ENCODE measurements around the gene DAAM2. TPM values are rescaled to one million over a fixed set of nuclear protein-coding genes. Genes with fewer than 3 reads are reported as not detected.

DAAM2 gene
- polyA plus RNA-seq, 3 donors, result not detected

DNA sequence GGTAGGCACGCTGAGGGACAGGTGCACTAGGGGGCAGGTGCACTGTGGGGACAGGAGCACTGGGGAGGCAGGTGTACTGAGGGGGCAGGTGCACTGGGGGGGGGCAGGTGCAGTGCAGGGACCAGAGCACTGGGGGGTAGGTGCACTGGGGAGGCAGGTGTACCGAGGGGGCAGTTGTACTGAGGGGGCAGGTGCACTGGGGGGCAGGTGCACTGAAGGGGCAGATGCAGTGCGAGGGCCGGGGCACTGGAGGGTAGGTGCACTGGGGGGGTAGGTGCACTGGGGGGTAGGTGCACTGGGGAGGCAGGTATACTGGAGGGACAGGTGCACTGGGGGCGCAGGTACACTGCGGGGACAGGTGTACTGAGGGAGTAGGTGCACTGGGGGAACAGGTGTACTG lies 39.5 kb downstream of the DAAM2 start:
- Histone ChIP-seq H2AFZ (ENCODE audit: insufficient read depth, low read depth, low read length, poor library complexity, severe bottlenecking) (no peak overlapping the region), H3K27me3 (ENCODE audit: control insufficient read depth in 2 of 2, insufficient read depth in 2 of 2, low read length in 2 of 2) (no peaks in the 10 kb centered on the region), H4K20me1 (ENCODE audit: insufficient read depth, low read length) (no peaks in the 10 kb centered on the region), H3K27ac (ENCODE audit: low read depth in 1 of 2, low read length in 2 of 2) (no peak overlapping the region), H3K4me1 (ENCODE audit: control insufficient read depth in 1 of 2, insufficient read depth in 2 of 2, low read length in 2 of 2) (no peaks in the 10 kb centered on the region), H3K9me3 (replicated peaks in 1 of 2; ENCODE audit: control insufficient read depth in 1 of 2, insufficient read depth in 1 of 2, low read length in 2 of 2) (no peaks in the 10 kb centered on the region), H3K4me2 (replicated peaks; ENCODE audit: extremely low read depth, low read length, poor library complexity, severe bottlenecking) (no peak overlapping the region), H3K9ac (ENCODE audit: insufficient read depth, low read length, poor library complexity, severe bottlenecking) (no peak overlapping the region), H3K4me3 (replicated peaks in 1 of 3; ENCODE audit: low read depth in 2 of 3, low read length in 3 of 3) (no peak overlapping the region), H3K79me2 (ENCODE audit: insufficient read depth, low read length) (no peaks in the 10 kb centered on the region), H3K36me3 (replicated peaks in 1 of 2; ENCODE audit: control insufficient read depth in 1 of 2, insufficient read depth in 2 of 2, low read length in 2 of 2) (no peaks in the 10 kb centered on the region)
- WGBS (ENCODE audit: insufficient coverage), result 89% methylated on average over 5 of the region's 6 CpGs
- Mint-ChIP-seq H3K27me3 (ENCODE audit: low read depth in 3 of 3) (peaks cover 1 to 10% (median 5%) of the 10 kb centered on the region in 3 donors), H3K36me3 (no peaks in the 10 kb centered on the region), H3K4me3 (no peak overlapping the region), H3K9me3 (no peaks in the 10 kb centered on the region), H3K4me1 (no peaks in the 10 kb centered on the region), H3K27ac (no peak overlapping the region)
- no peak for DNase-seq
- intact Hi-C loops (cut with micrococcal nuclease), result no loop called here
- TF ChIP-seq, protein P1, sequence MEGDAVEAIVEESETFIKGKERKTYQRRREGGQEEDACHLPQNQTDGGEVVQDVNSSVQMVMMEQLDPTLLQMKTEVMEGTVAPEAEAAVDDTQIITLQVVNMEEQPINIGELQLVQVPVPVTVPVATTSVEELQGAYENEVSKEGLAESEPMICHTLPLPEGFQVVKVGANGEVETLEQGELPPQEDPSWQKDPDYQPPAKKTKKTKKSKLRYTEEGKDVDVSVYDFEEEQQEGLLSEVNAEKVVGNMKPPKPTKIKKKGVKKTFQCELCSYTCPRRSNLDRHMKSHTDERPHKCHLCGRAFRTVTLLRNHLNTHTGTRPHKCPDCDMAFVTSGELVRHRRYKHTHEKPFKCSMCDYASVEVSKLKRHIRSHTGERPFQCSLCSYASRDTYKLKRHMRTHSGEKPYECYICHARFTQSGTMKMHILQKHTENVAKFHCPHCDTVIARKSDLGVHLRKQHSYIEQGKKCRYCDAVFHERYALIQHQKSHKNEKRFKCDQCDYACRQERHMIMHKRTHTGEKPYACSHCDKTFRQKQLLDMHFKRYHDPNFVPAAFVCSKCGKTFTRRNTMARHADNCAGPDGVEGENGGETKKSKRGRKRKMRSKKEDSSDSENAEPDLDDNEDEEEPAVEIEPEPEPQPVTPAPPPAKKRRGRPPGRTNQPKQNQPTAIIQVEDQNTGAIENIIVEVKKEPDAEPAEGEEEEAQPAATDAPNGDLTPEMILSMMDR (IDR thresholded peaks at IDR 0.05), result no peak

DNA sequence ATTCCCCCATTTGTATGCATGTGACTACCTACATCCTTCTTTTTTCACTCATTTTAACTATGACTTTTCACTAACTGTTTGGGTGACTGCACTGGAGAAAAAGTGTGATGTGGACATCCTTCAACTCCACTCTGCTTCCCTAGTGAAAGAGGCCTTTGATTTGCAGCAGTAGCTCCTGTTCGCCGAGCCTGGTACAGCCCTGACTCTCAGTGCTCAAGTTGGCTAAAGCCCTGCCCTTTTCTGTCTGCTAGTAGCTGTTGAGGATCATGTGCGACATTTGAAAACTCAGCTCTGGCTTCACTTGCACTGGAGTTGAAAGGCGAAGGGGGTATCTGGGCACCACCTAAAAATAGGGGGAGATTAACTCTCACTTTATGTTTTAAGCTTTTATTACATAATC lies 42.1 kb downstream of the DAAM2 start:
- DNase-seq, result no peak
- H3K79me2 ChIP-seq (ENCODE audit: insufficient read depth, low read length), result no peaks in the 10 kb centered on the region

More for the DNA sequence above, 42.1 kb downstream of the DAAM2 start:
- Mint-ChIP-seq H3K27me3 (ENCODE audit: low read depth in 3 of 3) (peaks cover 2 to 10% (median 7%) of the 10 kb centered on the region in 3 donors), H3K9me3 (peaks cover 0 to 1% (median 0%) of the 10 kb centered on the region in 7 donors), H3K36me3 (no peaks in the 10 kb centered on the region), H3K4me3 (no peak overlapping the region), H3K4me1 (no peaks in the 10 kb centered on the region), H3K27ac (no peak overlapping the region)
- Histone ChIP-seq H3K27ac (ENCODE audit: low read depth in 1 of 2, low read length in 2 of 2) (no peak overlapping the region), H3K36me3 (replicated peaks in 1 of 2; ENCODE audit: control insufficient read depth in 1 of 2, insufficient read depth in 2 of 2, low read length in 2 of 2) (no peaks in the 10 kb centered on the region), H3K4me2 (replicated peaks; ENCODE audit: extremely low read depth, low read length, poor library complexity, severe bottlenecking) (no peak overlapping the region), H3K9me3 (replicated peaks in 1 of 2; ENCODE audit: control insufficient read depth in 1 of 2, insufficient read depth in 1 of 2, low read length in 2 of 2) (no peaks in the 10 kb centered on the region), H2AFZ (ENCODE audit: insufficient read depth, low read depth, low read length, poor library complexity, severe bottlenecking) (no peak overlapping the region), H3K4me3 (replicated peaks in 1 of 3; ENCODE audit: low read depth in 2 of 3, low read length in 3 of 3) (no peak overlapping the region), H3K4me1 (ENCODE audit: control insufficient read depth in 1 of 2, insufficient read depth in 2 of 2, low read length in 2 of 2) (no peaks in the 10 kb centered on the region), H4K20me1 (ENCODE audit: insufficient read depth, low read length) (no peaks in the 10 kb centered on the region), H3K9ac (ENCODE audit: insufficient read depth, low read length, poor library complexity, severe bottlenecking) (no peak overlapping the region), H3K27me3 (ENCODE audit: control insufficient read depth in 2 of 2, insufficient read depth in 2 of 2, low read length in 2 of 2) (no peaks in the 10 kb centered on the region)
- intact Hi-C loops (cut with micrococcal nuclease), result no loop called here
- 83% methylated on average over 2 of the region's 4 CpGs for WGBS (ENCODE audit: insufficient coverage)
- TF ChIP-seq, protein P1 (IDR thresholded peaks at IDR 0.05), result no peak

Measured in CD14-positive monocyte (primary cell).